Peyer's patch (tissue), 4 donors: ENCODE data around the gene MPP1.

Experiments used
- CTCF ChIP-seq, 6 experiments: fragments of 450-650 bp in 4 of 6; fragments of 200-600 bp in 2 of 6; sonication (generic) in 1 of 6; IDR thresholded peaks; one replicate each; pipeline ENCODE4 v1.5.1; 2017 to 2019; ENCODE audit warnings: antibody characterized with exemption in 6 of 6, mild to moderate bottlenecking in 3 of 6, moderate library complexity in 1 of 6
- POLR2A ChIP-seq, 2 donors: fragments of 450-650 bp; IDR thresholded peaks; one replicate each; pipeline ENCODE4 v1.5.1; 2017; ENCODE audit warnings: antibody characterized with exemption in 2 of 2, mild to moderate bottlenecking in 2 of 2, moderate library complexity in 2 of 2

- TF ChIP-seq POLR2A (IDR thresholded peaks at IDR 0.05) (no peak), CTCF (IDR thresholded peaks at IDR 0.05) (no peak)
Observed at GRCh38 chrX:154819771-154820341, 14.6 kb upstream of the MPP1 start.
